ENCODE data around the gene AKT2.
A peak's percentile ranks its signal among the peaks of the same experiment; 100 is the strongest.

AKT2 gene

GRCh38 chr19:40302224-40303011 lies 17.3 kb upstream of the AKT2 start:
- Histone ChIP-seq H3K4me3 (ENCODE audit: low read depth in 1 of 2, low read length in 2 of 2) (no peak overlapping the region), H3K27ac (ENCODE audit: low read depth, low read length) (no peak overlapping the region), H3K36me3 (ENCODE audit: control insufficient read depth in 1 of 2, insufficient read depth in 2 of 2, low read length in 2 of 2) (no peaks in the 10 kb centered on the region), H3K4me1 (ENCODE audit: control insufficient read depth in 1 of 2, insufficient read depth in 2 of 2, low read length in 2 of 2) (no peaks in the 10 kb centered on the region), H3K9ac (ENCODE audit: low read depth in 1 of 2, low read length in 2 of 2) (no peak overlapping the region), H3K9me3 (ENCODE audit: control insufficient read depth in 1 of 2, low read length in 2 of 2) (no peaks in the 10 kb centered on the region), H3K27me3 (ENCODE audit: control insufficient read depth in 1 of 2, insufficient read depth in 2 of 2, low read length in 2 of 2) (no peaks in the 10 kb centered on the region)

GRCh38 chr19:40300668-40301067 lies 15.5 kb upstream of the AKT2 start:
- Histone ChIP-seq H3K27ac (ENCODE audit: low read depth, low read length) (no peak overlapping the region), H3K36me3 (ENCODE audit: control insufficient read depth in 1 of 2, insufficient read depth in 2 of 2, low read length in 2 of 2) (no peaks in the 10 kb centered on the region), H3K4me3 (ENCODE audit: low read depth in 1 of 2, low read length in 2 of 2) (no peak overlapping the region), H3K9me3 (ENCODE audit: control insufficient read depth in 1 of 2, low read length in 2 of 2) (no peaks in the 10 kb centered on the region), H3K9ac (ENCODE audit: low read depth in 1 of 2, low read length in 2 of 2) (no peak overlapping the region), H3K4me1 (ENCODE audit: control insufficient read depth in 1 of 2, insufficient read depth in 2 of 2, low read length in 2 of 2) (no peaks in the 10 kb centered on the region), H3K27me3 (ENCODE audit: control insufficient read depth in 1 of 2, insufficient read depth in 2 of 2, low read length in 2 of 2) (no peaks in the 10 kb centered on the region)

DNA sequence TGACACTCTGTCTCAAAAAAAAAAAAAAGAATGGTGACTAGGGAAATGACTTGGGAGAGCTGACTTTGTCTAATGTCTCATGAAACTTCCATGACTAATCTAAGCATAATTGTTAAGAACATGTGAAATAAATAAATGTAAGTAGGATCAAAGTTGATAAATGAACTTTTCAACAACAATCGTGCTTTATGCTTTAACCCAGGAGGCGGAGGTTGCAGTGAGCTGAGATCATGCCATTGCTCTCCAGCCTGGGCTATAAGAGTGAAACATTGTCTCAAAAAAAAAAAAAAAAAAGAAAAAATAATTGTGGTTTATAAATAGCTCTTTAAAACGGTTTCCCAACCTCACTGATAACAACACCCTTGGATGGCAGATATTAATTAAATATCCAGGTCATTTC lies 12.9 kb upstream of the AKT2 start:
- H3K9ac ChIP-seq (ENCODE audit: low read depth in 1 of 2, low read length in 2 of 2) = no peak overlapping the region
- no peak overlapping the region for H3K27ac ChIP-seq (ENCODE audit: low read depth, low read length)

DNA sequence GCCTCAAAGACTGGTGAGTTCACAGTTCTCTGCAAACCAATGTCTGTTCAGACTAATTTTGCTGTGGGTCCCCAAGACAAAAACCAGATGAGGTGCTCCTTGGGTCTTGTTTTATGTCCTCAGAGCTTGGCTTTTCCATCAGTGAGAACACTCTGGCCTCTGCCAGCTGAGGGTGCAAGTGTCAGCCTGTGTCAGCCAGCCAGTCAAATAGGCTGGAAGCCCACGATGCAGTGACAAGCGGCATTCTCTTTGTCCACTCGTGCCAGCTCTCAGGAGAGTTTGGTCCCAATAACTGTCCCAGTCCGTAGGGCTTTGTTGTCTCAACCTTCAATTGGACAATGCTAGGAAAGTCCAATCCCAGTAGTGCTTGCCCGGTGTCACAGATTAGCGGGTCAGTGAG lies 9.4 kb upstream of the AKT2 start:
- Histone ChIP-seq H3K9me3 (ENCODE audit: control insufficient read depth in 1 of 2, low read length in 2 of 2) (no peaks in the 10 kb centered on the region), H3K36me3 (ENCODE audit: control insufficient read depth in 1 of 2, insufficient read depth in 2 of 2, low read length in 2 of 2) (no peaks in the 10 kb centered on the region), H3K27ac (ENCODE audit: low read depth, low read length) (no peak overlapping the region), H3K9ac (ENCODE audit: low read depth in 1 of 2, low read length in 2 of 2) (no peak overlapping the region), H3K4me3 (ENCODE audit: low read depth in 1 of 2, low read length in 2 of 2) (no peak overlapping the region), H3K4me1 (ENCODE audit: control insufficient read depth in 1 of 2, insufficient read depth in 2 of 2, low read length in 2 of 2) (no peaks in the 10 kb centered on the region), H3K27me3 (ENCODE audit: control insufficient read depth in 1 of 2, insufficient read depth in 2 of 2, low read length in 2 of 2) (no peaks in the 10 kb centered on the region)

More for the DNA sequence above, 12.9 kb upstream of the AKT2 start:
- H3K27me3 ChIP-seq (ENCODE audit: control insufficient read depth in 1 of 2, insufficient read depth in 2 of 2, low read length in 2 of 2) = no peaks in the 10 kb centered on the region
- H3K9me3 ChIP-seq (ENCODE audit: control insufficient read depth in 1 of 2, low read length in 2 of 2) = no peaks in the 10 kb centered on the region
- no peaks in the 10 kb centered on the region for H3K4me1 ChIP-seq (ENCODE audit: control insufficient read depth in 1 of 2, insufficient read depth in 2 of 2, low read length in 2 of 2)
- no peaks in the 10 kb centered on the region for H3K36me3 ChIP-seq (ENCODE audit: control insufficient read depth in 1 of 2, insufficient read depth in 2 of 2, low read length in 2 of 2)
- H3K4me3 ChIP-seq (ENCODE audit: low read depth in 1 of 2, low read length in 2 of 2) = no peak overlapping the region

- H3K9ac ChIP-seq (ENCODE audit: low read depth in 1 of 2, low read length in 2 of 2) = no peak overlapping the region
- no peak overlapping the region for H3K27ac ChIP-seq (ENCODE audit: low read depth, low read length)
- H3K4me3 ChIP-seq (ENCODE audit: low read depth in 1 of 2, low read length in 2 of 2) = no peak overlapping the region
- no peaks in the 10 kb centered on the region for H3K27me3 ChIP-seq (ENCODE audit: control insufficient read depth in 1 of 2, insufficient read depth in 2 of 2, low read length in 2 of 2)
- H3K9me3 ChIP-seq (ENCODE audit: control insufficient read depth in 1 of 2, low read length in 2 of 2) = no peaks in the 10 kb centered on the region
- H3K4me1 ChIP-seq (ENCODE audit: control insufficient read depth in 1 of 2, insufficient read depth in 2 of 2, low read length in 2 of 2) = peaks cover 26 to 28% of the 10 kb centered on the region in 2 donors
- H3K36me3 ChIP-seq (ENCODE audit: control insufficient read depth in 1 of 2, insufficient read depth in 2 of 2, low read length in 2 of 2) = peaks cover 0 to 1% of the 10 kb centered on the region in 2 donors
Observed at GRCh38 chr19:40286971-40287421, 1.9 kb upstream of the AKT2 start.

GRCh38 chr19:40286235-40286970 lies 1.3 kb upstream of the AKT2 start:
- Histone ChIP-seq H3K9me3 (ENCODE audit: control insufficient read depth in 1 of 2, low read length in 2 of 2) (no peaks in the 10 kb centered on the region), H3K4me1 (ENCODE audit: control insufficient read depth in 1 of 2, insufficient read depth in 2 of 2, low read length in 2 of 2) (peaks cover 32 to 34% of the 10 kb centered on the region in 2 donors), H3K9ac (ENCODE audit: low read depth in 1 of 2, low read length in 2 of 2) (peak overlapping the region in 1 of 2 donors; percentile 21), H3K4me3 (ENCODE audit: low read depth in 1 of 2, low read length in 2 of 2) (peak overlapping the region in 1 of 2 donors; percentile 72), H3K36me3 (ENCODE audit: control insufficient read depth in 1 of 2, insufficient read depth in 2 of 2, low read length in 2 of 2) (peaks cover 0 to 2% of the 10 kb centered on the region in 2 donors), H3K27ac (ENCODE audit: low read depth, low read length) (no peak overlapping the region), H3K27me3 (ENCODE audit: control insufficient read depth in 1 of 2, insufficient read depth in 2 of 2, low read length in 2 of 2) (no peaks in the 10 kb centered on the region)

GRCh38 chr19:40285353-40286234 lies 449 bp upstream of the AKT2 start:
- Histone ChIP-seq H3K9ac (ENCODE audit: low read depth in 1 of 2, low read length in 2 of 2) (peak overlapping the region; percentile 78 to 92), H3K27ac (ENCODE audit: low read depth, low read length) (peak overlapping the region; percentile 90), H3K27me3 (ENCODE audit: control insufficient read depth in 1 of 2, insufficient read depth in 2 of 2, low read length in 2 of 2) (no peaks in the 10 kb centered on the region), H3K9me3 (ENCODE audit: control insufficient read depth in 1 of 2, low read length in 2 of 2) (no peaks in the 10 kb centered on the region), H3K4me1 (ENCODE audit: control insufficient read depth in 1 of 2, insufficient read depth in 2 of 2, low read length in 2 of 2) (peaks cover 40 to 42% of the 10 kb centered on the region in 2 donors), H3K4me3 (ENCODE audit: low read depth in 1 of 2, low read length in 2 of 2) (peak overlapping the region; percentile 84 to 90), H3K36me3 (ENCODE audit: control insufficient read depth in 1 of 2, insufficient read depth in 2 of 2, low read length in 2 of 2) (peaks cover 0 to 2% of the 10 kb centered on the region in 2 donors)

DNA sequence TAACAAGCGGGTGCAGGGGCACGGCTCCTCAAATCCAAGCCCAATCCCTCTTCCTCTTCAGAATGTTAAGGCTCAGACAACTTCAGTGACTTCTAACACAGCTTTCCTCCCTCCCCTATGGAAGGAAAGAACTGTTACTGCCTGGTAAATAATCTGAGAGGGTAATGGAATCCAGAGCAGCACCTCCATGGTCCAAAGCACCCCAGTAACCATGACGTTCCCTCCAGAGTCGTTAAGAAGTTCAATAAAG lies 969 bp downstream of the AKT2 start:
- Histone ChIP-seq H3K27ac (ENCODE audit: low read depth, low read length) (peak overlapping the region; percentile 85), H3K4me1 (ENCODE audit: control insufficient read depth in 1 of 2, insufficient read depth in 2 of 2, low read length in 2 of 2) (peaks cover 55 to 56% of the 10 kb centered on the region in 2 donors), H3K4me3 (ENCODE audit: low read depth in 1 of 2, low read length in 2 of 2) (peak overlapping the region; percentile 84 to 90), H3K36me3 (ENCODE audit: control insufficient read depth in 1 of 2, insufficient read depth in 2 of 2, low read length in 2 of 2) (peaks cover 0 to 2% of the 10 kb centered on the region in 2 donors), H3K27me3 (ENCODE audit: control insufficient read depth in 1 of 2, insufficient read depth in 2 of 2, low read length in 2 of 2) (no peaks in the 10 kb centered on the region), H3K9ac (ENCODE audit: low read depth in 1 of 2, low read length in 2 of 2) (peak overlapping the region; percentile 91 to 92), H3K9me3 (ENCODE audit: control insufficient read depth in 1 of 2, low read length in 2 of 2) (no peaks in the 10 kb centered on the region)

GRCh38 chr19:40283414-40284250 lies 1.5 kb downstream of the AKT2 start:
- peaks cover 0 to 2% of the 10 kb centered on the region in 2 donors for H3K36me3 ChIP-seq (ENCODE audit: control insufficient read depth in 1 of 2, insufficient read depth in 2 of 2, low read length in 2 of 2)
- H3K4me3 ChIP-seq (ENCODE audit: low read depth in 1 of 2, low read length in 2 of 2) = peak overlapping the region; percentile 84 to 90
- H3K9me3 ChIP-seq (ENCODE audit: control insufficient read depth in 1 of 2, low read length in 2 of 2) = no peaks in the 10 kb centered on the region
- peak overlapping the region; percentile 91 to 92 for H3K9ac ChIP-seq (ENCODE audit: low read depth in 1 of 2, low read length in 2 of 2)
- no peaks in the 10 kb centered on the region for H3K27me3 ChIP-seq (ENCODE audit: control insufficient read depth in 1 of 2, insufficient read depth in 2 of 2, low read length in 2 of 2)
- H3K4me1 ChIP-seq (ENCODE audit: control insufficient read depth in 1 of 2, insufficient read depth in 2 of 2, low read length in 2 of 2) = peaks cover 59 to 60% of the 10 kb centered on the region in 2 donors
- peak overlapping the region; percentile 85 for H3K27ac ChIP-seq (ENCODE audit: low read depth, low read length)

Data from duodenal mucosa (tissue), 2 donors.